ENCODE data around the gene AURKB.
"Not testable (repeated sequence)": the region's sequence is repeated elsewhere in the genome, so short reads cannot be mapped to it uniquely, and the experiment has no call there.

AURKB gene

GRCh38 chr17:8189041-8189710 lies 21.2 kb downstream of the AURKB start:
- DNase-seq (ENCODE audit: low spot score) = no peak

GRCh38 chr17:8188263-8188839 lies 22.0 kb downstream of the AURKB start:
- no peak for FAIRE-seq

More at GRCh38 chr17:8189041-8189710, 21.2 kb downstream of the AURKB start:
- no peak for FAIRE-seq

GRCh38 chr17:8187517-8188262 lies 22.7 kb downstream of the AURKB start:
- FAIRE-seq (no peak), DNase-seq (ENCODE audit: low spot score) (peak; percentile 73)

More at GRCh38 chr17:8188263-8188839, 22.0 kb downstream of the AURKB start:
- DNase-seq (ENCODE audit: low spot score) = no peak

- FAIRE-seq (no peak), DNase-seq (ENCODE audit: low spot score) (peak; percentile 68)
These were observed 23.4 kb downstream of the AURKB start for GRCh38 chr17:8186787-8187516.

- no peak for DNase-seq (ENCODE audit: low spot score)
These were observed 24.0 kb downstream of the AURKB start for GRCh38 chr17:8186446-8186786.

GRCh38 chr17:8185582-8186445 lies 24.6 kb downstream of the AURKB start:
- FAIRE-seq (no peak), DNase-seq (ENCODE audit: low spot score) (peak; percentile 54)

More at GRCh38 chr17:8186446-8186786, 24.0 kb downstream of the AURKB start:
- FAIRE-seq = no peak

- no peak for FAIRE-seq
These were observed 33.2 kb downstream of the AURKB start for GRCh38 chr17:8176998-8177731.

GRCh38 chr17:8176197-8176940 lies 34.0 kb downstream of the AURKB start, which contains the start of gene TMEM107:
Gene TMEM107, minus strand, starts transcription at chr17:8176380. Its CDS starts 94 bp downstream, at chr17:8176286.
- FAIRE-seq (no peak), DNase-seq (ENCODE audit: low spot score) (peak; percentile 78)

More at GRCh38 chr17:8176998-8177731, 33.2 kb downstream of the AURKB start:
- DNase-seq (ENCODE audit: low spot score) = no peak

- FAIRE-seq (no peak), DNase-seq (ENCODE audit: low spot score) (no peak)
These were observed 34.6 kb downstream of the AURKB start for GRCh38 chr17:8175795-8176196.

- DNase-seq (ENCODE audit: low spot score) = no peak
- FAIRE-seq = no peak
These were observed 36.5 kb downstream of the AURKB start for GRCh38 chr17:8173871-8174322.

GRCh38 chr17:8173056-8173870 lies 37.1 kb downstream of the AURKB start:
- FAIRE-seq (no peak), DNase-seq (ENCODE audit: low spot score) (peak; percentile 62)

GRCh38 chr17:8170186-8170585 lies 40.2 kb downstream of the AURKB start:
- DNase-seq (ENCODE audit: low spot score); FAIRE-seq: not testable (repeated sequence)

GRCh38 chr17:8167526-8167925 lies 42.8 kb downstream of the AURKB start:
- FAIRE-seq = no peak
- DNase-seq (ENCODE audit: low spot score) = no peak

- DNase-seq (ENCODE audit: low spot score) = no peak
- no peak for FAIRE-seq
These were observed 43.6 kb downstream of the AURKB start for GRCh38 chr17:8166731-8167130.

- FAIRE-seq (no peak), DNase-seq (ENCODE audit: low spot score) (no peak)
These were observed 45.6 kb downstream of the AURKB start for GRCh38 chr17:8164815-8165131.

- FAIRE-seq (no peak), DNase-seq (ENCODE audit: low spot score) (no peak)
These were observed 46.2 kb downstream of the AURKB start for GRCh38 chr17:8163978-8164814.
